Activated naive CD8-positive, alpha-beta T cell treated with anti-CD3 and anti-CD28 coated beads, Interleukin-2, amount 50 U/mL, for 16 hours (primary cell): ENCODE measurements around the gene IRF2BPL.

Experiments used
- DNase-seq: peaks from one replicate; pipeline ENCODE4 v3.0.0-alpha.2; 2020; ENCODE audit warnings: low read depth, low spot score

The IRF2BPL gene

DNA sequence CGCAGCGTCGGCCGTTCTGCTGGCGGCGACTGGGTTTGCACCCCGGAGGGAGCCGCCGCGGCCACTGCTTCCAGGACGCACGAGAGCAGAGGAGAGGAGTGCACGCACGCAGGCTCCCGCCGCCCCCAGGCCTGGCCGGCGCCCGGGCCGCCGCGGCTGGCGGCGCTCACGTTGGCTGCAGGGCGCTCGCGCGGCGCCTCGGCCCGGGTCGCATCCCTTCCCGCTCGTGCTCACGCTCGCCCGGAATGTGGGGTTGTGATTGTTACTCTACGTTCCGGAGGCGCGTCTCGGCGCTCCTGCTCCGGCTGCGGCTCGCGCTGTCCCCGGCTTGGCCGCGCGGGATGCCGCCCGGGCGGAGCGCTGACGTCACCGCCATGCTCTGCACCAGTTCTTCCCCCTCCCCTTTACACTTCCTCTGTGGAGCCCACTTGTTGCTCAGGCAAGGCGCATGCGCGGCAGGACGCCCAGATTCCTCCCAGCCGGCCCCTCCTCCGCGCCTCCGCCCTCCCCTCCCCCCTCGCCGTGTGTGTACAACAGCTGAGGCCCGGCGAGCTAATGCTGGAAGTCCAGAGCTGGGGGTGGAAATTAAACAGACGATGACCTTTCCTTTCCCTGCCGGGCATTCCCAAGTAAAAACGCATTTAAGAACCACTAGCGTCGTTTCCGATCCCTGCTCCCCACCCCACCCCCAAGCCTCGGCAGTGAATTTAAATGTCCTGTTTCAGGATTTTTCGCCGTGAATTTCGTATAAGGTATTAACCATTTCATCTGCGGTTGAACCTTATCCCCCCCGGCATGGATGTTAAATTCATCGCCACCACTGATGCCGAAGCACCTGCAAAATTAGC lies at the start of gene IRF2BPL:
IRF2BPL (minus strand) TSS at position 325 of the 848 bp plus-strand sequence. CDS start 916 bp downstream, outside the sequence.
- DNase-seq, result peak; percentile 79

DNA sequence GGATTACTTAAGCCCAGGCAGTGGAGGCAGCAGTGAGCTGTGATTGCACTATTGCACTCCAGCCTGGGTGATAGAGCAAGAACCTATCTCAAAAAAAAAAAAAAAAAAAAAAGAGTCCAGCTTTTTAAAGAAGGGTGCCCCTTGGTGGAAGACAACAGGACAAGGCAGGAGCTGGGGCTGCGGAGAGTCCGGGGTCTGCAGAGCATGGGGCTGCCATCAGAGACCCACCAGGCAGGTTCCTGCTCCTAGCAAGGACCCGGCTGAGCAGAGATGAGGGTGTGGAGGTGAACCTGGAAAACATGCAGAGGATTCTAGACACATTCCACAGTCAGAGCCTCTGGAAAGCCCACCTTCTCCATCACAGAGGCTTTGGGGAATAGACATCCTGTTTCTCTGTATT lies 48.5 kb upstream of the IRF2BPL start:
- DNase-seq, result no peak

DNA sequence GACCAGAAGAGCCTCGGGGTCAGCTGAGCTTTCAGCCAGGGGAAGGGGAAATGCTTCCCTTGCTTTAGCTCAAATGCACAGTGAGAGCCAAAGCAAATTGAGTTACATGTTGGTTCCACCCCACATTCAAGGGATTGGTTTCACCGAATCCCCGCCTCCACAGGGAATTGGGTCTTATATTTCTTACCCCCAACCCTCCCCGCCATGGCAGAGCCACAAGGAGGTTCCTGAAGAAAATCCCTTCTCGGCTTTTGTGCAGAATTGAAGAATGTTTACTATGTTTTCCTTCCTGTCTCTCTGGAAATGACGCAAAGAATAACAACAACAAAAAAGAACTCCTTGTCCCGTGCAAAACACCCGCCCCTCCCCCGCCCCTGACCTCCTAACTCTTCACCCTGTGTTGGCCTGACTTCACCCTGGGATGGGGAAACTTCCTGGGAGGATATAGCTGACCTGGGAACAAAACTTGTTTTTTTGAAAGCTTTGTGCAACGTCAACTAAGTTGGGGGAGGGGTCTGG lies 47.7 kb upstream of the IRF2BPL start:
- DNase-seq, result no peak

DNA sequence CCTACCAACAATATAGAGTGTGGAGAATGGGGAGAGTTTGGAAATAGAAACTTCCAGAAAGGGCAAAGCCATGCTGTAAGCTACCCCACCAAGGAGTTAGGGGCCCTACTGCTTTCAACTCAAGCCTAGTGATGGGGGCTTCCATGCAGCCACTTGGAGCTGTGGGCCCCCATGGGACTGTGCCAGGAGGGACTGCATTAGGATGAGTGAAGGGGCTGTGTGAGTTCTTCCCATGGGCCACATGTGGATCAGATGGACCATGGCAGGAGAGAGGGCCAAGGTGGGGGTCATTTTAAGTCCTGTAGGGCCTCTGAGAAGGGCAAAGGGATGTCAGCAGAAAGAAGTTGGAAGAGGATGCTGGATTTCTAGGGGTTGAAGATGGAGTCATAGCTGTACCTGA lies 46.5 kb upstream of the IRF2BPL start:
- DNase-seq, result no peak

DNA sequence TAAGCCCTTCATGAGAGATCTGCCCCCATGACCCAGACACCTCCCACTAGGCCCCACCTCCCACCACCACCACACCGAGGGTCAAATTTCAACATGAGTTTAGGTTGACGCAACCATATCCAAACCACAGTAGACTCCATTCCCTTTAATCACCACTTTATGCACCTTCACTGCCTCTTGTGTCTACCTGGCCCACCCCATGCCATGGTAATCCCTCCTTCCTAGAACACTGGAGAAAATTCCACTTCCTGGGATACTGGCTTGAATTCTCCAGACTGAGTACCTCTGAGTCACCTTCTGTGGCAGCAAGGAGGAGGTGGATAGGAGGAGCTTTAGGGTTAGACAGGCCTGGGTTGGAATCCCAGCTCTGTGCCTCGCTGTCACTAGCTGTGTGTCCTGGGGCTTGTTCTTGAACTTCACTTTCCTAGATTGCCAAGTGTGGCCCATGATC lies 43.5 kb upstream of the IRF2BPL start:
- DNase-seq, result no peak

DNA sequence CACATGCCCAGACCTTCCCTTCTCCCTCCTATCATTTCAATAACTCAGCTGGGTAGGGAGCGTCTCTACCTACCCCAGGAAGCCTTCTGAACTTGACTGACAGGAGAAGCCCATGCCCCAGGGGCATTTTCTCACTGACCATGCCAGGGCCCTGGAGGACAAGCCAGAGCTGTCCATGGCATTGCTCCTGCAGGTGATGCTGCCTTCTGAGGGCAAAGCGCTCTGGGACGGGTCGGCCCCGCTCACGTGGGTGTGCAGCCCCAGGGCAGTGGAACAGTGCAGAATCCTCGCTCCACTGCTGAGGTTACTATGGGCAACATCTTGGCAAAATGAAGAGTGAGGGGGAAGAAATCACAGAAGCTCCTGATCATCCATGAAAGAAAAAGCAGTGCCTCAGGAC lies 41.0 kb upstream of the IRF2BPL start:
- DNase-seq, result no peak

DNA sequence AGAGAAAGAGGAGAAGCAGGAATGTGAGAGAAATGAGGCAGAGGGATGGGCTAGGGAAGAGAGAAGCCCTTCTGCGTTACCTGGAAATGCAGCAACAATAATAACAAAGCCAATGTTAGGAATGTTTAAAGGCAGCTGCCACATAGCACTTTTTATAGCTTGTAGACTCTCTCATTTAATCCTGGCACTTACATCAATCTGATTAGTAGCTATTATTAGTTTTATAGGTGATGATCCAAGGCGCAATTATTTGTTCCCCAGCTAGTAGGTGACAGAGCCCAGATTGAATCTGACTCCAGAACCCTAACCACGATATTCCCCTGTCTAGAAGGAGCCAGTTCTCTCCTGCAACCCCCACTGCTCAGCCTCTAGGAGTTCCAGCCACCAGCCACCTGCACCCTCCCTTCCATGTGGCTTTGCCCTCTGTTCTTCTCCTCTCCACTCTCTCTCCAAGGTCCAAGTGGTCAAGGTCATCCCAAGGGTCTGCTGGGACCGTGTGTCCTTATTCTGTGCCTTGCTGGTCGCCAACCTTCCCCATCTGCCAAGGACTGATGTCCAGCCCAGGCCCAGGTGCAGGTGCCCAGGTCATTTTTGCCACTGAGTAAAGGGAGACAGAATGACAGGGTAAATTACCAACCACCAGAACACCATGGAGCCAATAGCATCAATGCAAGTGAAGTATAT lies 40.2 kb upstream of the IRF2BPL start:
- DNase-seq, result no peak

DNA sequence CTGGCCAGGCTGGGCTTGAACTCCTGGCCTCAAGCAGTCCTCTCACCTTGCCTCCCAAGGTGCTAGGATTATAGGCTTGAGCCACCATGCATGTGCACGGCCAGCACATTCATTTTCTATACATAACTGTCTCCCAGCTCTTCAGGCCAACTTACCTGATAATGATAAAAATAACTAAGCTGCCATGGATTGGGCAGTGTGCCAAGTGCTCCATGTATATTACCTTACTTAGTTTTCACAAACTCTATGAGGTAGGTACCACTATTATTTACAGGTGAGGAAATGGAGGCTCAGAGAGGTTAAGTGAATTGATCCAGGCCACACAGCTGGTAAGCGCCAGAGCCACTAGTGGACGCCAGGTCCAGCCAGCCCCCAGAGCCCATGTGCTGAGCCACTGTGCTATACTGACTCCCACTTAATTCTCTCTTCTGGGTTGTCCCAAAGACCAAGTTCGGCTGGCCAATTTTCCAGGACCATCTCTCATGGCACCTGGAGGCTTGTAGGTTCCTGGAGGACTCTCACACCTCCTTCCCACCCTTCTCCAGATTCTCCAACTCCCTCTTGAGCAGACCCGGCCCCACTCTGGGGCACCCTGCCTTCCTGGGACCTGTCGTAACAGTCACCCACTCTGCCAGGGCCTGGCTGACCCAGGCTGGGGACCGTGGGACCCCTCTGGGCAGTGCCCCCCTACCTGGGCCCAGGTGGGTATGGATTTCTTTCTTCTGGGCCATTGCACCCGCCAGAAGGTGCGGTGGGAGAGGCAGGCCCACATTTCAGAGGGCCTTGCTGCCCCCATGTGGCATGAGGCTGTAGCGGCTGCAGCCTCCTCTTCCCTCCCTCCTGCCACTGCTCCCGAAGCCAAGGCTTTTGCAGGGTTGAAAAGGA lies 39.4 kb upstream of the IRF2BPL start:
- no peak for DNase-seq

DNA sequence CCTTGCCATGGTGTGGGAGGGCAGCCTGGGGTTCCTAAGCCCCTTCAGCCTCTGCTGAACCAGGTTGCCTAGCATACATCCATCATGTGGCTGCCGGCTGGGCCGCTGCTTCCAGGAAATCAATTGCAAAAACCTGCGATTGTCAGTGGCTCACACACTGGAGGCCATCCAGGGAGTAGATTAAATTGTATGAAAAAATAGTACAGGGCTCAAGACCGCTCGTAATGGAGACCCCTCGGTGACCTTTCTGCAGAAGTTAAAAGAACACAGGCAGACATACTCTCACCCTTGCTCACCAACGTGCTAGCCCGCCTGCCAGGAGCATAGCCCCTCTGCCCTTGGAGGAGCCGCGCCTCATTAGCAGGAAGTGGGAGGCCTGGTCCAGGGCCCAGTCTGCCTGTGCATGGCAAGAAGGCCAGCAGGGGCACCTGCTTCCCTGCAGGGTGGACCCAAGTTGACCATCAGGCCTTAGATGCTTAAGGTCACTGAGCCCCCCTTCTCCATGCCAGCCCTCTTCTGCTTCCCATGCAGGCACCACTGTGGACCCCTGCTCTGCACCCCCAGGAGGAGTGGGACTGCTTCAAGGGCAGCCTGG lies 38.2 kb upstream of the IRF2BPL start:
- DNase-seq, result no peak

DNA sequence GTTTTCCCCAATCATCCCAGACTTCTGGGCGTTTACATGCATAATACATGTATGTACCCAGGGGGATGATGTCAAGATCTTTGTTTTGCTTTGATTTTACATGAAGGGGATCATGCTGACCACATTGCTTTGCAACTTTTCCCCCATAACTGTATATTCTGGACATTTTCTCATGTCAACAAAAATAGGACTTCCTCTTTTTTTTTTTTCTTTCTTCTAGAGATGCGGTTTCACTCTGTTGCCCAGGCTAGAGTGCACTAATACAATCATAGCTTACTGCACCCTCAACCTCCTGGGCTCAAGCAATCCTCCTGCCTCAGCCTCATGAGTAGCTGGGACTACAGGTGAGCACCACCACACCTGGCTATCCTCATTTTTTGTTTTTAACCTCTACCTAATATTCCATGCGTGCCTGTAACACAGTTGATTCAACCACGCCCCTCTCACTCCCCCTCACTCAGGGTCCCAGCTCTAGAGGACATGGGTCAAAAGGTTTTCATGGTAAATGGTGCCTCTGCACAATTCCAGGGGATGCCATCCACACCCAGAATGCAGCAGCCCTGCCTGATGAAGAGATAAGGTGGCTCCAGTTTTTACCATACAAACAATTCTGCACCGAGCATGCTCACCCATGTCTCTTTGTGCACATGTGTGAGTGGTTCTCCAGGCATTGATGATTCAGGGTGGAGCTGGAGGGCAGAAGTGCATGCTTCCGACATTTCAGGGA lies 37.5 kb upstream of the IRF2BPL start:
- DNase-seq, result no peak

DNA sequence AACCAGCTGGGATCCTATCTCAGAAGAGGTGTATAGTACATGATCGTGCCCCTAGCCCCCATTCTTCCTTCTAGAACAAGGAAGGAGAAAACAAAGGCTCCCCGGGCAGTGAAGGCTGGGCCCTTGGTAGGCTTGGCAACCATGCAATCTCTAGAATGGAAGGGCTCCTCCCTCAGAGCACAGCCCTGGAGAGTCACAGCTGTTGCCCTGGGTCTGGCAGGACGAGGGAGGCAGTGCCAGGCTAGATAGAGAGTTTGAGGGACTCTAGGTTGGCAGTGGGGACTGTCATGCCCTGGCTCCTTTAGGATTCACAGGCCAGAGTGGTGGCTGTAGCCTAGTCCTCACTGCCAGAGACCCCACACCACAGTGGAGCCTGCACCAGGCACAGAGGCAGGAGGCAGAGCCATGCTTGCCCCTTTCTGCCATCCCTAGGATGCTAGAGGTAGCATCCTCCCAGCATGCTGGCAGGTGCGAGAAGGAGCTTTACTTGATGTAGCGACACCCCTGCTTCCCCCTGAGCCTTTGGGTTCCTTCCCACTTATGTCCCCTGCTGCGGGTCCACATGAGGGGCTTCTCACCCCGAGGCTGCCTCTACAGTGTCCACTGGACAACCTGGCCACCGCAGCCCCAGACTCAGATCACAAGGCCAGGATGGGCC lies 36.1 kb upstream of the IRF2BPL start:
- no peak for DNase-seq

DNA sequence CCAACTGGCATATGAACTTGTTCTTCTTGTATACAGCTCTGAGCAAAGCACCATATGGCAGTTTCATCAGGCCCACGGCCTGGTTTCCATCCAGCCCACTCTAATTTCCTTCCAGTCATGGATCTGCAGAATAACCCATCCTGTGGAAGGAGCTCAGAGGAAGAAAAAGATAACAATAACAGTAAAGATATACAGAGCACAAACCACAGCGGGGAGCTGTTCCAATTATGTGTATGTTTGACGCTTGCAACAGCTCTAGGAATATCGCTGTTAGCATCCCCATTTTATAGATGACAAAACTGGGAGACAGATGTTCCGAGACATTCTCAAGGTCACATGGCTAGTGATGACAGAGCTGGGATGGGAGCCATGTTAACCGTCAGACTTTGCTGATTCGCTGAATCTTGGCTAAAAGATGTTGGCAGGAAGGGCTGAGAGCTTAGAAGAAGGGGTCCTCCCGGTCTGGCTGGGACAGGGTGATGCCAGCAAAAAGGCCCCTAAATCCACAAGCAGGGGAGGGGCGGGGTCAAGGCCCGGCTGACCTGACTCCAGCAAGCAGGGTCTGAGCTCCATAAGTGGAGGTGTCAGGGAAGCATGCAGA lies 35.2 kb upstream of the IRF2BPL start:
- DNase-seq, result no peak

DNA sequence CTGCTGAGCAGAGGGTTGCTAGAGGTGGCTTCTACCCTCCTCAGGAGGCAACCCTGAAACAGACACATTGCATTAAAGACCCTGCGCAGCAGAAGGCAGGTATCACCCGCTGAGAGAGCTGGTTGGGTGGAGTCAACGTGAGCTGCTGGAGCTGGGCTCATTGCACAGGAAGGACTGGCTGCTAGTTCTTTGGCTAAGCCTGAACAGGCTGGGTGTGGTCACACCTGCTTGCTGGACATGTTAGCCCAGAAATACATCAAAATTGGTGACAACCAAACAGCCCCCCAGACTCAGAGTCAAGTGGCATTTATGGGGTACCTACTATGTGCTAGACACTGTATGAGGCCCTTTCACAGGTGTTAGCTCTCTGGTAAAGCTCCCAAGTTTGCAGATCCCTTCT lies 33.8 kb upstream of the IRF2BPL start:
- DNase-seq, result no peak

DNA sequence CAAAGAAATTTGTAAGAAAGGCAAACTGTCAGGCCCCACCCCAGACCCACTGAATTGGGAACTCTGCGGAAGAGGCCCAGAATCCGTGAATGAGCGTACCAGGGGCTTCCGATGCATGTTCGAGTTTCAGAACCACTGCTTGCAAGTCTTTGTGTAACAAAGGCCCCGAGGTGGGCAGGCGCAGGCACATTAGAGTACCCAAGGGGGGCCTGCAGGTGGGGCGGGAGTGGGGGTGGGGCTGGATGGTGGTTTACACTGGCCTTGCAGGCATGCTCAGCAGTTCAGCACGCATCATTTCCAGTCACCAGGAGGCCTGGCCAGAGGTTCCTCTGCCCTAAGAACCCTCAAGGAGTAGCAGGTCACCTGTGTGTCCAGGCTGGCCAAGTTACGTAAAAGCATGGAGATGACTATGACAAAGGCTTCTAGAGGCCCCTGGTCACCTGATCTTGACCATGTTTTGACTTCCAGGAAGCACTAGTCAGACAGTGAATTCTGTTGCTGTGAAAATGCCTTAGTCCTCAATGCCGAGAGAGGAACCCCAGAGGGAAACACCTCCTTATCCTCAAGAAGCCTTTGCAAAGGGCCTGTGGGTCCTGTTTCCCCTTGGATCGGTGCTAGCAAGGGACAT lies 33.2 kb upstream of the IRF2BPL start:
- no peak for DNase-seq

DNA sequence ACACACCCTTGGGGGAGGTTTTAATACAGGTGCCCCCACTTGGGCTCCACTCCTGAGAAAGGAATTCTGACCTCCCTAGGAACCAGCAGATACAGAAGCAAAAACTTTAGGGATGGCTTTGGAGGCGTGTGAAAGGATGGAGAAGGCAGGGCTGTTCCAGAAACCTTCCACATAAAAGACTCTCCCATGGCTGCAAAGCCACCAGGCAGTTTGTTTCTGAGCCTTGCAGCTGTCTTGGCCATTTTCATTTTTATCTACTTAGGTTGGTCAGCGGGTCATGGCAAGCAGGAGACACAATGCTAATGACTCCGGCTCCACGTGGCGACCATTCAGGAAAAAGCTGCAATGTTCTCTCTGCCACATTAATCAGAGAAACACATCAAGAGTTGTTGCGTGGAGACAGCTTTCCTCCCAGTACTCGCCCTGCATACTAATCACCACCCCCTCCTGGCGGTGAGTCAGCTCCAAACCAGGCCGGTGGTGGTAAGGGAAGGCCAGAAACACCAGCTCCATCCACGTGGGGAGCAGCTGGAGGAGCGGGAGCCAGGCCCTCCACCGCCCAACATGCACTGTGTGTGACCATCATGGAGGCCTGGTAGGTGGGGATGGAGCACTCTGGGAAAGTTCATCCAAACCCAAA lies 30.9 kb upstream of the IRF2BPL start:
- no peak for DNase-seq

DNA sequence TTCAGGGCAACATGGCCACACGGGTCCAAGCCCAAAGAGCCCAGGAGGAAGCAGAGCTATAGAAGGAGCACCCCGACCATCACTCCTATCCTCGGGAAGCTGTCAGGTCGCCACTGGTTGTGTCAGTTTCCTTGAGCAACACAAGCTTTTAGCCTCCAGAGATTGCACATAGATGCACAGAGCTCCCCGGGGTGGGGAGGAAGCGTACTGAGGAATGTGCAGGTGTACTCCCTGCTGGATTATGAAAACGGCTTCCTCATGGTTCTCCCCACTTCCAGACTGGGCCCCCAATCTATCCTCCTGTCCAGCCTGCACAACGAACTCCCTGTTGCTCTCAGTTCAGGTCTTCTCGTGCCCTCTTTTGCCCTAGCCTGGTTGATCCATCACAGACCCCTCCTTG lies 30.3 kb upstream of the IRF2BPL start:
- DNase-seq, result no peak

DNA sequence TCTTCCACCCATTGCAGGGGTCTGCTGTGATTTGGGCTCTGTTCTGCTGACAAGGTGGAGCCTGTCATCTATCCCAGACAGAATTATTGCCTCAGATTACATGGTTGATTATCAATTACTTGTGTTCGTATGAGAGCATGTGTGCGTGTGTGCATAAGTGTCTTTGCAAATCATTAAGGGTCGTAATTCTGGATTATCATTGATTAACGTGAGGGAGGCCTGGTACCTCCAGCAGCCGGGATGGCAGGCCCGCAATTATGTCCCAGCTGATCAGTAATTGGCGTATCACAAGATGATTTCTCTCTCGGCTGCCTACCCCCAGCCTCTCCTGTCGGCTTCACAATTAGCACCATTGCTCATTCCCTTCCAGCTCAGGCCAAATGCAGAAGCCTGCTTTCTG lies 29.6 kb upstream of the IRF2BPL start:
- DNase-seq, result no peak

DNA sequence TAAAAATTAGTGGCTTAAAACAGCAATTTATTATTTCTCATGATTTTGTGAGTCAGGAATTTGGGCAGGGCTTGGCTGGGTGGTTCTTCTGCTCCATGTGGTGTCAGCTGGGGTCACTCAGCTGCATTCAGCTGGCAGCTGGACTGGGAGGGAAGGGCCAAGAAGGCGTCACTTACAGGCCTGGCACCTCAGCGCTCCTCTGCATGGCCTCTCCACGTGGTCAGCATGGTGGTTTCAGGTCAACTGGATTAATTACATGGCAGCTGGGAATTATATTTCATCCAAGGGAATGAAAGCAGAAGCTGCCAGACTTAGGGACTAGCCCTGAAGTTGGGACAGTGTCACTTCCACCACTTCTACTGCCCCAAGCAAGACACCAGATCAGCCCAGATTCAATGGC lies 27.5 kb upstream of the IRF2BPL start:
- DNase-seq, result no peak

DNA sequence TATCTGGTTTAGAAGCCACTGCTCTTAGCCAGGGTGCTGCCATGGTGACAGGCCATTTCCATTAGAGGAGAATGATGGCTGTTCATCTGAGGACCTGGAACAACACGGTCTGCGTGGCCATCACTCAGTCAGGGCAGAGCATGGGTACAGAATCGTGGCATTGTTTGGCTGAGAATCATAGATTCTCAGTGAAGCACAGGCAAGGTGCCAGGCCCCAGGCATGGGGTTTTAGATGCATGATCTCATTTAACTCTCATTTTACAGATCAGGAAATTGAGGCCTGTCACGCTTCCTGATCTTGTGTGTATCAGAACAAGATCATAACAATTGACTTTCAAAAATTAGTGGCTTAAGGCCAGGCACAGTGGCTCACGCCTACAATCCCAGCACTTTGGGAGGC lies 26.8 kb upstream of the IRF2BPL start:
- DNase-seq, result no peak
